Effector CD4-positive, alpha-beta T cell (primary cell): ENCODE measurements around the gene RABEPK.
A peak's percentile ranks its signal among the peaks of the same experiment; 100 is the strongest.
"Not testable (repeated sequence)": the region's sequence is repeated elsewhere in the genome, so short reads cannot be mapped to it uniquely, and the experiment has no call there.

ENCODE experiments used
- DNase-seq: peaks from one replicate; pipeline ENCODE4 v3.0.0-alpha.2; 2020

The RABEPK gene

DNA sequence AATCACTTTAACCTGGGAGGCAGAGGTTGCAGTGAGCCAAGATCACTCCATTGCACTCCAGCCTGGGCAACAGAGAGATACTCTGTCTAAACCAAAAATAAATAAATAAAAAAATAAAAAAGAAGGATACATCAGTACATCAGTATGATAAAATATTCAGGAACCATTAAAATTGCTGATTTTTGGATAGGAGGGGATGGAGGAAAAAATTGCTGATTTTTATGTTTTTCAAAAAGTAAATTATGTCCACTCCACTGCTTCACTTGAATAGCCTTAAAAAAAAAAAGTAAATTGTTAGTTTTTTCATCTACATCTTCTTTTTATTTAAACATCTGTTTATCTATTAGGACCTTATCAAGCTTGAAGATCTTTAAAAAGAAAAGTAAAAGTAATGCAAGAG, 53.9 kb downstream of the RABEPK start:
- DNase-seq = no peak

DNA sequence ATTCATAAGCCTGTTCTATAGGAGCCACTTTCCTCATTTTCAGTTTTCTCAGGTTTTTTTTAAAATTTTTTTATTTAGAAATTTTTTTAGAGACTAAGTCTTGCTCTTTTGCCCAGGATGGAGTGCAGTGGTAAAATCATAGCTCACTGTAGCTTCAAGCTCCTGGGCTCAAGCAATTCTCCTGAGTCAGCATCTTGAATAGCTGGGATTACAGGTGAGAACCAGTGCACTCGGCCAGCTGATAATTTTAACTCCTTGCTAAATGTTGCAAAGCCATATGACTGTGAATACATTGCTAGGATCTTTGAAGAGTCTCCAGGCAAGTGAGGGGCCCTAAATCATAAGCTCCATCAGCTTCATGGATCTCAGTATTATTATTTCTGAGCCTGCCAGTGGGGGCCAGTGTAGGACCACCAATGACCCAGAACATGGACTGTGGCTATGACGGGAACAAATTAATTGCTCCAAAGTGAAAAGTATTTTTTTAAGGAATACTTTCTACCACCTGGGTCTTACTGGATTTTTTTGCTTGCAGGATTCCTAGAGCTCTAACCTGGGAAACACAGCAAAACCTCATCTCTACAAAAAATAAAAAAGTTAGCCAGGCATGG, 55.5 kb downstream of the RABEPK start:
- no peak for DNase-seq

GRCh38 chr9:125258160-125258785, 57.9 kb downstream of the RABEPK start:
- DNase-seq = no peak

- no peak for DNase-seq
Measured at GRCh38 chr9:125258832-125259534, 58.6 kb downstream of the RABEPK start.

- no peak for DNase-seq
Measured at GRCh38 chr9:125260561-125260960, 60.2 kb downstream of the RABEPK start.

GRCh38 chr9:125261501-125262293, 61.4 kb downstream of the RABEPK start, which contains the start of gene GAPVD1:
Gene GAPVD1, plus strand, starts transcription at chr9:125261826. Its CDS starts 37,096 bp downstream, at chr9:125298922.
- DNase-seq = peak; percentile 83

DNA sequence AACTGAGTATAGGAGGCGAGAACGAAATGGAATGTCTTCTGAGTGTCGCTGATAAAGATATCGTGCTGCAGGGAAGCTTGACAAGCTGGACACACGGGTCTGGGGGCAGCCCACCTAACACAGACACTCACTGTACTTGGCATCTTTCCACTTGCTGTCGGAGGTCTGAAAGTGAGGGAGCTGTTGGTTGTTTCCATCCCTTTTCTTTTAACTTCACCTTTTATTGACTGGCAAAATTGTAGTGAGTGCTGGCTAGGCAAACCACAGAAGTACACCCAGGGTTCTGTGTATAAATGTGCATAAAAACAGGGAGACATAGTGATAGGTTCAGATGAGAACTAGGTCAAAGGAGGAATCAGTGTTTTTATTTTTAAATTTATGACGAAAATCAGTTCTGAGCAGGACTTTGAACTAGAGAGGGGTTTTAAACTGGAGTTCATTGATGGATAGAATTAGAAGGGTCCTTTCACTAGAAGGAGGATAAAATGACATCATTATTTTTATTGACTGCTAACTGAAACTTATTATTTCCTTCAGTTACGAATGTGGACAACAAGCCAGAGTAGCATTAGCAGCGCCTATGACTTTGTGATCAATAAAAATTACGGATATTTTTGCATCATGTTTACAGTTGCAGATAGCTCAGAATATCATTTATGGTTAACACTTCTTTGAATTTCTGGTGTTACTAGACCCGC, 62.1 kb downstream of the RABEPK start:
- no peak for DNase-seq

- DNase-seq = not testable (repeated sequence)
Measured at GRCh38 chr9:125264068-125264467, 63.7 kb downstream of the RABEPK start.

GRCh38 chr9:125268394-125269013, 68.2 kb downstream of the RABEPK start:
- no peak for DNase-seq

DNA sequence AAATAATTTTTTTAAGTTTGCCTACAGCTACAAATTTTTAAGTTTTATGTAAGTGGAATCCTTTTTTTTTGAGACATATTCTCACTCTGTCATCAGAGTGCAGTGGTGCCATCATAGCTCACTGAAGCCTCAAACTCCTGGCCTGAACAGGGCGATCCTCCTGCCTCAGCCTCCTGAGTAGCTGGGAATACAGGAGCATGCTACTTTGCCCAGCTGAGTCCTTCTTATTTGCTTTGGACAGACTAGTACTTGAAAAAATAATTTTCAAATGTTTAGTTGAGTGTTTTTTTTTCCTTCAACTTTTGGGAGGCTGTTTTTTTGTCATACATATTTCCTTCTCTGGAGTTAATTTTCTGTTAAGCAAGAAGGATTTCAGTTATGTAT, 68.7 kb downstream of the RABEPK start:
- DNase-seq = no peak

- DNase-seq = no peak
Measured at GRCh38 chr9:125271081-125271480, 70.7 kb downstream of the RABEPK start.

GRCh38 chr9:125272697-125273096, 72.4 kb downstream of the RABEPK start:
- no peak for DNase-seq

GRCh38 chr9:125276771-125277170, 76.4 kb downstream of the RABEPK start:
- DNase-seq = no peak

- no peak for DNase-seq
Measured at GRCh38 chr9:125277411-125277810, 77.1 kb downstream of the RABEPK start.

- no peak for DNase-seq
Measured at GRCh38 chr9:125280945-125281344, 80.6 kb downstream of the RABEPK start.
